Measurements from ENCODE around the gene ARHGAP27.
A peak's percentile ranks its signal among the peaks of the same experiment; 100 is the strongest.

DNA sequence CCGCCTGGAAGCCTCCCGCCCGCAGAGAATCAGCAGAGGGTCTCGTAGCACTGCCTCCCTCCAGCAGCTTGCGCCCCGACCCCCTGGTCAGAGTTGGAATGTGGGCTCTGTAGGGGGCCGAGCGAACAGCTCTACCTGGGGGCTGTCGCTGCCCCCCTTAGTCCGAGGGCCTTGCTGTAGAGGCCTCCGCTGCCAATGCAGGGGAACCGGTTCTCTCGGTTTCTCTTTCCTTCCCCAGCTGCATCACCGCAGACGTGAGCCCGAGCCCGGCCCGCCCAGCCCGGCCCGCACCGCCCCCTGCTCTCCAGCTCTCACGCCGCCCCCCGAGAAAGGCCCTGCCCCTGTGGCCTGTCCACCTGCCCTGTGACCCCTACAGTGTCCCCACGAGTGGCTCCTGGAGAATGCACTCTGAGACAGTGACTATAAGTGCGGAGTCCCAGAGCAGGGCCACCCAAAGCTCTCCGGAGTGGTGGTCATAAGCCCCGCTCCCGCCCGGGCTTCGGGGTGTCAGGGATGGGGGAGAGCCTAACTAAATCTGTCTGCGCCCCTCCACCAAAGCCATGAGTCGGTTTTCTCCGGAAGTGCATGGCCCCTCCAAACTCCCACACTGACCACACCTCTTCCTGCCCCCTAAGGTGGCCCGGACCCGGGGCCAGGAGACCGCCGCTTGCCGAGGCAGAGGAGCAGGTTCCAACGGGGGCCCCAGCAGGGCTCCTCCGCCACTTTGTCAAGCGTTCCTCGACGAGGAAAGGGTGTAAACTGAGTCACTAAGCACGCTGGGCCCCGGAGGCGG is 1.7 kb downstream of the ARHGAP27 start:
- TF ChIP-seq, protein P1, sequence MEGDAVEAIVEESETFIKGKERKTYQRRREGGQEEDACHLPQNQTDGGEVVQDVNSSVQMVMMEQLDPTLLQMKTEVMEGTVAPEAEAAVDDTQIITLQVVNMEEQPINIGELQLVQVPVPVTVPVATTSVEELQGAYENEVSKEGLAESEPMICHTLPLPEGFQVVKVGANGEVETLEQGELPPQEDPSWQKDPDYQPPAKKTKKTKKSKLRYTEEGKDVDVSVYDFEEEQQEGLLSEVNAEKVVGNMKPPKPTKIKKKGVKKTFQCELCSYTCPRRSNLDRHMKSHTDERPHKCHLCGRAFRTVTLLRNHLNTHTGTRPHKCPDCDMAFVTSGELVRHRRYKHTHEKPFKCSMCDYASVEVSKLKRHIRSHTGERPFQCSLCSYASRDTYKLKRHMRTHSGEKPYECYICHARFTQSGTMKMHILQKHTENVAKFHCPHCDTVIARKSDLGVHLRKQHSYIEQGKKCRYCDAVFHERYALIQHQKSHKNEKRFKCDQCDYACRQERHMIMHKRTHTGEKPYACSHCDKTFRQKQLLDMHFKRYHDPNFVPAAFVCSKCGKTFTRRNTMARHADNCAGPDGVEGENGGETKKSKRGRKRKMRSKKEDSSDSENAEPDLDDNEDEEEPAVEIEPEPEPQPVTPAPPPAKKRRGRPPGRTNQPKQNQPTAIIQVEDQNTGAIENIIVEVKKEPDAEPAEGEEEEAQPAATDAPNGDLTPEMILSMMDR (IDR thresholded peaks at IDR 0.05): no peak
- TF ChIP-seq POLR2A (IDR thresholded peaks at IDR 0.05) (no peak), POLR2AphosphoS5 (IDR thresholded peaks at IDR 0.05) (peak in 2 of 3 donors; percentile 17 to 20)

Measured in stomach (tissue), 4 donors.